ENCODE measurements around the gene GXYLT2.

GXYLT2 gene

DNA sequence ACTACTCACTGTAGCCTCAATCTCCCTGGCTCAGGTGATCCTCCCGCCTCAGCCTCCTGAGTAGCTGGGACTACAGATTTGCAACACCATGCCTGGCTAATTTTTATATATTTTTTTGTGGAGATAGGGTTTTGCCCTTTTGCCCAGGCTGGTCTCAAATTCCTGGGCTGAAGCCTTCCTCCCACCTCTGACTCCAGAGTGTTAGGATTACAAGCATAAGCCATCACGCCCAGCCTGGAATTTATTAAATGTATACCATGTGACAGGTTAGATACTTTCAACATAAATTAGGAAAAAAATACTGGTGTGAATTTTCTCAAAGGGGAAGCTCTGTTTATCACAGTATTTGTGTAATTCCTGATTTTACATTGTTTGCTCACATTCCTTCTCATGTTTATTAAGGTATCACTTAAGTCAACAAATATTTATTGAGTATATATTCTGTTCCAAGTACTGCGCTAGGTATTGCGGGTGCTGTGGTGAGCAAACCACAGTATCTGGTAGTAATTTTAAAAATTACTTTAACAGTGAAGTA, 133.5 kb downstream of the GXYLT2 start:
- no peak for DNase-seq

DNA sequence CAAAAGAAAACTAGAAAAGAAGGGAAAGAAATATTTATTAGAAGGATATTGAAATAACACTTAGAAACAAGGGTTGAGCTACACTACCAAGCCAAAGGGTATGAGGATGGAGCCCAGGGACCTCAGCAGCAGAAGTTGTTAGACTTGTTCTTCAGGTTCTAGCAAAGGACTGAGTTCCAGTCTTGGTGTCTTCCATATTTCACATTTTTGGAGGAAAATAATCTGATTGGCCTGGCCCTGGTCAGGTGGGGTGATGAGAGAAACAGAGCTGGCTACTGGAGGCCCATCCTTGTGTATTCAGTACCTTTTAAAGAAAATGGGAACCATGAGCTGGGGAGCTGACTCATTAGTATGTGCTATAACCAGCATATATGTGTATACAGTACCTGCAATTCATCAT, 137.0 kb downstream of the GXYLT2 start:
- DNase-seq, result no peak

DNA sequence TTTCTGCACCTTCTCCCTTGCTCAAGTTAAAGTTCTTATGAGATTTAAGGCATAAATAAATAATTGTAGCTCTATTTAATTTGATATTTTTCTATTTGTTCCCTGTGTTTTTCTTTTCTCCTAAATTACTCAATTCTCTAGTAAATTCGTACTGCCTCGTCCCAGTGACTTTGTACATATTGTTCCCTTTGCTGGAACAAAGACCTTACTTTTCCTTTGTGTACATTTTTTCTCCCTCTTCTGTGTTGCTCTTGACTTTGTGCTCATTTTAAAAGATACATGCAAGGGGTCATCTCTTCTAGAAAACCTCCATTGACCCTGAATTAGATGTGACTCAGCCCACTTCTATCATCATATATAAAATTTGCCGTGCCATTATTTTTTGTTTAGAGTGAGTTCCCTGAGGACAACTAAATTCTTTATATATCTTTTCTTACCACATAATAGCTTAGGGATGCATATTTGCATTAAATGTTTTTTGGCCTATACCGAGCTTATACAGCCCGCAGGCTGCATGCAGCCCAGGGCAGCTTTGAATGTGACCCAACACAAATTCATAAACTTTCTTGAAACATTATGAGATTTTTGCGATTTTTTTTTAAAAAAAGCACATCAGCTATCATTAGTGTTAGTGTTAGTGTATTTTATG, 138.4 kb downstream of the GXYLT2 start:
- no peak for DNase-seq
